ENCODE measurements around the gene JMJD8. TPM values are rescaled to one million over a fixed set of nuclear protein-coding genes. Genes with fewer than 3 reads are reported as not detected.
A peak's percentile ranks its signal among the peaks of the same experiment; 100 is the strongest.

JMJD8 gene
- total RNA-seq, 1 donor = 42.8 TPM

DNA sequence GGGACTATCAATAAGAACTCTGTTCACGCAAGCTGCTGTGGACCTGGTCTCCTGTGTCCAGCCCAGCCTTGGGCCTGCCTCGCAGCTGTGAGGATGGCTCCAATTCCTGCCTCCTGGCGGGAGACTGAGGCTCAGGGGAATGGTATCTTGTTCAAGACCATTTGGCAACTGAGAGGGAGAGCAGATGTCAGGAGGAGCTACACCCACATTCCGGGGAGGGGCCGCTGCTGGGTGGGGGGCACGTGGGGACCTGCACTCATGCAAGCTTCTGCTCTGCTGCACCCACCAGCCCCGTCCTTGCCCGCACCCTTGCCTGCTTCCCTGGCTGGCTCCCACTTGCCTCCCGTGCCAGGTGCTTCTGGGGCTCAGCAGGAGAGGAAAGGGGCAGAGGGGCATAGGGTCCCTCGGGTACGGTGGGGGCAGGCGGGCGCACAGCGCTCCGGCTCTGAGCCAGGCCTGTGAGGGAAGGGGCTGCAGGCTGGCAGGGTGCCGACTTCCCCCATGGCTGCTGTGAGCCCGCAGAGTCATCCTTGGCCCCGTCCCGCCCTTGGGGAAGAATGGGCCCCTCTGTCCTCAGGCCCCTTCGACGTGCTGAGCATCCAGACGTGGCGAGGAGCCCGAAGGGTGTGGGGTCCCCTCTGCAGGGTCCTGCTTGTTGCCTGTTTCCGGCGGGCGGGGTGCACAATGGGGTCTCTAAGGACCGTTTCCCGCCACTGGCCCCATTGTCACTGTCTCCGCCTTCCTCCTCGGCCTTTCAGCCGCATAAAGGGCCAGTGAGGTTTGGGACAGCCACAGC is 33.5 kb upstream of the JMJD8 start:
- no peak overlapping the region for H3K4me3 ChIP-seq (ENCODE audit: low read depth, low read length)
- TF ChIP-seq, protein P1, sequence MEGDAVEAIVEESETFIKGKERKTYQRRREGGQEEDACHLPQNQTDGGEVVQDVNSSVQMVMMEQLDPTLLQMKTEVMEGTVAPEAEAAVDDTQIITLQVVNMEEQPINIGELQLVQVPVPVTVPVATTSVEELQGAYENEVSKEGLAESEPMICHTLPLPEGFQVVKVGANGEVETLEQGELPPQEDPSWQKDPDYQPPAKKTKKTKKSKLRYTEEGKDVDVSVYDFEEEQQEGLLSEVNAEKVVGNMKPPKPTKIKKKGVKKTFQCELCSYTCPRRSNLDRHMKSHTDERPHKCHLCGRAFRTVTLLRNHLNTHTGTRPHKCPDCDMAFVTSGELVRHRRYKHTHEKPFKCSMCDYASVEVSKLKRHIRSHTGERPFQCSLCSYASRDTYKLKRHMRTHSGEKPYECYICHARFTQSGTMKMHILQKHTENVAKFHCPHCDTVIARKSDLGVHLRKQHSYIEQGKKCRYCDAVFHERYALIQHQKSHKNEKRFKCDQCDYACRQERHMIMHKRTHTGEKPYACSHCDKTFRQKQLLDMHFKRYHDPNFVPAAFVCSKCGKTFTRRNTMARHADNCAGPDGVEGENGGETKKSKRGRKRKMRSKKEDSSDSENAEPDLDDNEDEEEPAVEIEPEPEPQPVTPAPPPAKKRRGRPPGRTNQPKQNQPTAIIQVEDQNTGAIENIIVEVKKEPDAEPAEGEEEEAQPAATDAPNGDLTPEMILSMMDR (IDR thresholded peaks at IDR 0.05; ENCODE audit: insufficient read depth, low read length) = no peak

DNA sequence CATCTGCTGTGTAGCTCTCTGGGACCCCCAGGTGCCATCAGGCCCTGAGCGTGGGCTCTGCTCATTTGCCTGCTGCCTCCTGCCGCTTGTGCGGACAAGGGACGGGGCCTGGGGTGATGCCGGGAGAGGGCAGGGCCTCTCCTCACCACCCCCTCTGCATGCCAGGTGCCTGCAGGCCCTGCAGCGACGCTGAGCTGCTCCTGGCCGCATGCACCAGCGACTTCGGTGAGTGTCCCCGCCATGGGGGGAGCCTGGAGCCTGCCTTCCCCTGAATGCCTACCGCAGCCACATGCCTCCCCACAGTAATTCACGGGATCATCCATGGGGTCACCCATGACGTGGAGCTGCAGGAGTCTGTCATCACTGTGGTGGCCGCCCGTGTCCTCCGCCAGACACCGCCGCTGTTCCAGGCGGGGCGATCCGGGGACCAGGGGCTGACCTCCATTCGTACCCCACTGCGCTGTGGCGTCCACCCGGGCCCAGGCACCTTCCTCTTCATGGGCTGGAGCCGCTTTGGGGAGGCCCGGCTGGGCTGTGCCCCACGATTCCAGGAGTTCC is 32.7 kb upstream of the JMJD8 start:
- TF ChIP-seq, protein P1 (IDR thresholded peaks at IDR 0.05; ENCODE audit: insufficient read depth, low read length) = no peak
- DNase-seq (ENCODE audit: low read depth) = no peak
- no peak overlapping the region for H3K4me3 ChIP-seq (ENCODE audit: low read depth, low read length)

More for the DNA sequence above, 33.5 kb upstream of the JMJD8 start:
- DNase-seq (ENCODE audit: low read depth) = no peak

DNA sequence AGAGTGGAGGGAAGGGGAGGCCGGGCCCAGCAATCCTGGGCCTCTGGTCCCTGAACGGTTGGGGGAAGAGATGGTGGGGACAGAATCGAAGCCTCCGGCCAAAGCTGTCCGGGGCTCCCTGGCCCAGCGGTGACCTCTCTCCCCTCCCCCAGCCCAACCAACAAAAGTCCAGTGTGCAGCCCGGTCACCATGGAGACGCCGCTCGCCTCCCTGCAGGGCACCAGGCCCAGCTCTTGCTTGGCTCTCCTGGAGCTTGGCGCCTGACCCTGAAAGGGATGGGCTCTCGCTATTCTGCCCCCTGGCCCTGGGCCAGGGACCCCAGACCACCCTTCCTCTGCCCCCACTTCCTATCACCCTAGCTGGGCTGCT is 32.0 kb upstream of the JMJD8 start:
- TF ChIP-seq, protein P1 (IDR thresholded peaks at IDR 0.05; ENCODE audit: insufficient read depth, low read length) = no peak
- peak; percentile 60 for DNase-seq (ENCODE audit: low read depth)
- H3K4me3 ChIP-seq (ENCODE audit: low read depth, low read length) = peak overlapping the region; percentile 72

DNA sequence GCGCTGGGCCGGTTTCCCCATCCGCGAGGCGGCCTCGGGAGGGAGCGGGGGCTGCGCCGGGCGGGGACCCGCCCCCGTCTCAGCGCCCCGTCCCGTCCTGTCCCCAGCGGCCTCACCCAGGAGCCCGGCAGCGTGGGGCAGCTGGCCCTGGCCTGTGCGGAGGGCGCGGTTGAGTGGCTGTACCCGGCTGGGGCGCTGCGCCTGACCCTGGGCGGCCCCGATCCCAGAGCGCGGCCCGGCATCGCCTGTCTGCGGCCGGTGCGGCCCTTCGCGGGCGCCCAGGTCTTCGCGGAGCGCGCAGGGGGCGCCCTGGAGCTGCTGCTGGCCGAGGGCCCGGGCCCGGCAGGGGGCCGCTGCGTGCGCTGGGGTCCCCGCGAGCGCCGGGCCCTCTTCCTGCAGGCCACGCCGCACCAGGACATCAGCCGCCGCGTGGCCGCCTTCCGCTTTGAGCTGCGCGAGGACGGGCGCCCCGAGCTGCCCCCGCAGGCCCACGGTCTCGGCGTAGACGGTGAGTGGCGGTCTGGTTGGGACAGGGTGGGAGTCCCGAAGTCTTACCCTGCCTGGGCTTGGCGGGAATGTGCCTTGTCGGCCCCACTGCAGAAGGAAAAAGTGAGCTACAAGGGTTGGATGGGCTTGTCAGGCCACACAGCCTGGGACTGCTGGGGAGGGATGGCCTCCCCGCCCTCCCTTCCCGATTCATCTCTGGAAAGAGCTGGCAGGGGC is 31.5 kb upstream of the JMJD8 start:
- peak overlapping the region; percentile 72 for H3K4me3 ChIP-seq (ENCODE audit: low read depth, low read length)
- no peak for DNase-seq (ENCODE audit: low read depth)
- TF ChIP-seq, protein P1 (IDR thresholded peaks at IDR 0.05; ENCODE audit: insufficient read depth, low read length) = no peak

DNA sequence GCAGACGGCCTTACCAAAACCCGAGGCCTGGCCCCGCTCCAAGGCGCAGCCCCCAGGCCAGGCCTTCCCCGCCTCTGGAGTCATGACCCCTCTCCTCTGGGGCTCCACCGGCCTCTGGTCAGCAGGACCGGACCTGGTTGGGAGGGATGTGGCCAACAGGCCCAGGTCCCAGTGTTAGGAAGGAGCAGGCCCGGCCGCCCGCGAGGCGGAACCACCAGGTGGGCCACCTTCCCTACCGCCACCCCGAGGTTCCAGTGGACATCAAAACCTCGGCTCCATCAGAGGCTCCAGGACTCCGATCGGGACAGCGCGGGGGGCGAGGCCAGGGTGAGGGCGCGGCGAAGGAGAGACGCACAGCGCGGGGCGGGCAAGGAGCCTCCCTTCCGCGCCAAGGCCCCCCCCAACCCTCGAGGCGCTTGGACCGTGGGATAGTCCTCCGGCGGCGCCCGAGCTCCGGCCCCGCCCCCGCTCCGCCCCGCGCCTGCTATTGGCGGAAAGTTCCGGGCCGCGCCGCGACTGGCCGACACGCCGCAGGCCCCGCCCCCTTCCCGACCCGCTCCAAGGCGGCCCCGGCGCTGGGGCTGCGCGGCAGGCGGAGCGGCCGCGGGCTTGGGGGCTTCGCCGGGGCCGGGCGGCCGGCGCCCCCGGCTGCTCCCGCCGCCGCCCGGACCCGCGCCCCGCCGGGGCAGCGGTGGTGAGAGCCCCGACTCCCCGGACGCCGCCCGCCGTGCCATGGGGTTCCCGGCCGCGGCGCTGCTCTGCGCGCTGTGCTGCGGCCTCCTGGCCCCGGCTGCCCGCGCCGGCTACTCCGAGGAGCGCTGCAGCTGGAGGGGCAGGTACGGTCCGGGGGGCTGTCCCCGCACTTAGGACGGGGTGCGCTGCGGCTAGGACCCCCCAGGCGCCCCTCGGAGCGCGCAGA is 30.7 kb upstream of the JMJD8 start, which contains the start of gene METRN:
METRN (plus strand) TSS at position 561 of the 919 bp plus-strand sequence; CDS start at position 733, 172 bp downstream.
- DNase-seq (ENCODE audit: low read depth) = peak; percentile 74
- H3K4me3 ChIP-seq (ENCODE audit: low read depth, low read length) = peak within 1 kb of the TSS; percentile 72

More for the DNA sequence above, 30.7 kb upstream of the JMJD8 start, which contains the start of gene METRN:
- TF ChIP-seq, protein P1 (IDR thresholded peaks at IDR 0.05; ENCODE audit: insufficient read depth, low read length) = no peak
